ENCODE measurements around the gene RGS11. TPM values are rescaled to one million over a fixed set of nuclear protein-coding genes. Genes with fewer than 3 reads are reported as not detected.
A peak's percentile ranks its signal among the peaks of the same experiment; 100 is the strongest.

The RGS11 gene
- total RNA-seq, 1 donor from 2014 or later = 16.4 TPM

DNA sequence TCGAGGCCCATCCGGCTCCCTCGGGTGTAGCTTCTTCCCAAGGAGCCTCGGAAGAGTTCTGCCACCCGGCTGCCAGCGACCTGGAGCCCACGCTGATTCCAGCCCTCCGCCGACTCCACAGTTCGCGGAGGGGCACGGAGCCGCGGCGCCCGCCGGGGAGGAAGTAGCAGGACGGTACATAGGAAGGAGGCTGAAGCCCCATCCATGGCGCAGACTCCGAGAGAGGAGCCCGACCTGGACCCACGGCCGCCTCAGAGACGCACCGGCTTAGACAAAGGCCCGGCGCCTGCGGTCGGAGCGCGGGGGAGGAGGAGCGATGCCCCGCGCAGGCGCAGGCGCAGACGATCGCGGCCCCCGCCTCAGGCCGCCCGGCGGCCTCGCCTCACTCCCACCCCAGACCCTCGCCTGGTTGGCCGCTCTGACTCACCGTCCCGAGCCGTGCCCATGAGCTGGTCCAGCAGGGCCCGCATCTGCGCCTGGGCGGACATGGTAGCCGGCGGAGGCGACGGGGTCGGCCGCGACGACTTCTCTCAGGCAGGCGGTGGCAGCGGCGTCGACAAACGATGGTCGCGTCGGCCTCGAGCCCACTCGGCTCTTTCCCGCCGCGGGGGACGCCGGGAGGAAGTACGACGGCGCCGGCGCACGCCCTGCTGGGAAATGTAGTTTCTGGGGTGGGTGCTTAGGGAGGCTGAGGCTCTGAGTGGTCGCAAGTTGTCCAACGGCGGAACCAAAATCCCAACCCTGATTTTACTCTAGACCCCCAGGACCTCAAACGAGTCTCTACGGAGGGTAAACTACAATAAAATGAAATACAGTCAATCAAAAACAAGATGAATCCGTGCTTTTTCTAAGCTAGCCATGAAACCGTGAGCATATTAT lies 46.7 kb downstream of the RGS11 start, which contains the start of gene LUC7L:
Gene LUC7L (minus strand): TSS at position 598 of the 879 bp plus-strand sequence. CDS start 110 bp downstream, at position 488.
- Histone ChIP-seq H3K27me3 (ENCODE audit: low read depth) (no peaks in the 10 kb centered on the region), H3K27ac (replicated peaks) (peak within 1 kb of the TSS; percentile 99), H3K4me3 (peak within 1 kb of the TSS; percentile 92), H3K9me3 (replicated peaks) (no peaks in the 10 kb centered on the region), H3K36me3 (peaks cover 32% of the 10 kb centered on the region), H3K4me1 (peaks cover 34% of the 10 kb centered on the region)
- no peak for TF ChIP-seq CTCF (IDR thresholded peaks at IDR 0.05; ENCODE audit: borderline replicate concordance)
- intact Hi-C loops (cut with micrococcal nuclease) = loop anchor here (10.0 kb wide), 1 partner anchor 126 kb away; the partner anchor contains the start of gene AXIN1
- peak; percentile 90 for DNase-seq

- peak overlapping the region; percentile 92 for H3K4me3 ChIP-seq
Observed at GRCh38 chr16:228151-228851, 47.4 kb downstream of the RGS11 start.

GRCh38 chr16:220021-220420 lies 55.7 kb downstream of the RGS11 start:
- Histone ChIP-seq H3K9me3 (replicated peaks) (no peaks in the 10 kb centered on the region), H3K4me3 (no peak overlapping the region), H3K27ac (replicated peaks) (no peak overlapping the region), H3K4me1 (no peaks in the 10 kb centered on the region), H3K27me3 (ENCODE audit: low read depth) (no peaks in the 10 kb centered on the region), H3K36me3 (peaks cover 98% of the 10 kb centered on the region)
- no peak for TF ChIP-seq CTCF (IDR thresholded peaks at IDR 0.05; ENCODE audit: borderline replicate concordance)
- DNase-seq = no peak
- intact Hi-C loops (cut with micrococcal nuclease) = loop anchor here (10.0 kb wide), 1 partner anchor 135 kb away; the partner anchor contains the start of gene AXIN1

More at GRCh38 chr16:228151-228851, 47.4 kb downstream of the RGS11 start:
- intact Hi-C loops (cut with micrococcal nuclease) = loop anchor here (10.0 kb wide), 1 partner anchor 126 kb away; the partner anchor contains the start of gene AXIN1
- no peaks in the 10 kb centered on the region for H3K27me3 ChIP-seq (ENCODE audit: low read depth)
- DNase-seq = no peak
- H3K4me1 ChIP-seq = peaks cover 32% of the 10 kb centered on the region
- TF ChIP-seq CTCF (IDR thresholded peaks at IDR 0.05; ENCODE audit: borderline replicate concordance) = no peak
- peak overlapping the region; percentile 99 for H3K27ac ChIP-seq (replicated peaks)
- H3K9me3 ChIP-seq (replicated peaks) = no peaks in the 10 kb centered on the region
- H3K36me3 ChIP-seq = peaks cover 39% of the 10 kb centered on the region

Other genes starting within 250 kb of the RGS11 start
- 11.7 TPM for gene POLR3K, start 222.3 kb downstream of the RGS11 start, total RNA-seq
- gene SNRNP25, start 222.1 kb downstream of the RGS11 start, total RNA-seq = 71.2 TPM
- 24.4 TPM for gene RHBDF1, start 203.3 kb downstream of the RGS11 start, total RNA-seq
- 44.5 TPM for gene MPG, start 197.7 kb downstream of the RGS11 start, total RNA-seq
- 18.4 TPM for gene NPRL3, start 137.3 kb downstream of the RGS11 start, total RNA-seq
- gene HBZ, start 123.3 kb downstream of the RGS11 start, total RNA-seq = not detected
- not detected for gene HBM, start 110.0 kb downstream of the RGS11 start, total RNA-seq
- gene HBA2, start 103.1 kb downstream of the RGS11 start, total RNA-seq = 59.1 TPM
- 78.7 TPM for gene HBA1, start 99.3 kb downstream of the RGS11 start, total RNA-seq
- not detected for gene HBQ1, start 95.5 kb downstream of the RGS11 start, total RNA-seq
- 23.3 TPM for gene LUC7L, start 46.5 kb downstream of the RGS11 start, total RNA-seq
- 135 TPM for gene FAM234A, start 41.1 kb downstream of the RGS11 start, total RNA-seq
- gene ARHGDIG, start 4.6 kb upstream of the RGS11 start, total RNA-seq = 7.0 TPM
- gene PDIA2, start 7.2 kb upstream of the RGS11 start, total RNA-seq = 1.6 TPM
- 12.2 TPM for gene AXIN1, start 76.8 kb upstream of the RGS11 start, total RNA-seq
- 76.1 TPM for gene MRPL28, start 94.6 kb upstream of the RGS11 start, total RNA-seq
- gene PGAP6, start 106.0 kb upstream of the RGS11 start, total RNA-seq = 30.4 TPM
- gene NME4, start 121.3 kb upstream of the RGS11 start, total RNA-seq = 101 TPM
- gene DECR2, start 125.9 kb upstream of the RGS11 start, total RNA-seq = 8.4 TPM
- 27.4 TPM for gene RAB11FIP3, start 149.7 kb upstream of the RGS11 start, total RNA-seq

Data from left ventricle myocardium inferior (tissue), 1 donor.